ENCODE measurements around the gene TBC1D8. TPM values are rescaled to one million over a fixed set of nuclear protein-coding genes. Genes with fewer than 3 reads are reported as not detected.

Gene TBC1D8
- total and polyA plus RNA-seq, 2 of the 8 experiments (the other 6 are each of a cell fraction or from before 2014, with no cell fraction given): 20.8 to 21.8 TPM

DNA sequence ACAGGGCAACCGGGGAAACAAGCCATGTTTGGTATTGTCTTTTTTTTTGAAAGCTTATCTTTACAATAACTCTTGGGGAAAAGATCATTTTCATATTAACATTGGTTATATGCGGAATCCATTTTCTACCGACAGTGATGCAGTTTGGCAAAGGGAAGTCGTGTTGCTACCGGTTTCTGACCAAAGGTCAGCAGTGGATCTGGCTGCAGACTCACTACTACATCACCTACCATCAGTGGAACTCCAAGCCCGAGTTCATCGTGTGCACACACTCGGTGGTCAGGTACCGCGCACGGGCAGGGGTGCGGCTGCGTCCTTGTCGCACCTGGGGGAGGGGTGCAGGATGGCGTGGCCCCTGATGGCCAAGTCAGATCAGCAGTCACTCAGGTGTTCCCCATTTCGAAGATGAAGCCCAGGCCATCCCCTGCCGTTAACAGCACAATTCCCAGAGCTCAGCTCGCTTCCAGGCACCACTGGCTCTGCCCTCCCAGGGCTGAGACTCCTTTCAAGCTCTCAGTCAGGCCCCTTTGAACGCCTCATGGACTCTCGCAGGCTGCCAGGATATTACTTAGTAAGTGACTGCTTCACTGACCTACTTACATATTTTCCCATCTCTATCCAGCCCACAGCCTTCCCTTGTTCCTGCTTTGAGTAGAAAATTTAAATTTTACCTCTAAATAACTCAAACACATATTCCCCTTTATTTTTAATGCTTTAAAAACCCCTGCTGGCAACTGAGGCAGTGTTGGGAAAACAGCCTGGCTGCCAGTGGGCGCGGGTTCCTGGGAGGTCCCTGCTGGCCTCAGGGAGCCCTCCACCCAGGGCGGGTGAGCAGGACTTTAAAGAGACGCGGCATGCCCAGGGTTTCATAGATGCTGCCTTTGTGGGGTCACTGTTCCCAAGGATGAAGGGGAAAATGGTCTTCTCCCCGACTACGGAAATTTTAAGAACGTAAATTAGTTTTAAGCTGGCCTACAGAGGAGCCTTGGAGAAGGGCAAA, 182.7 kb downstream of the TBC1D8 start (continued):
- TF ChIP-seq, protein P1, sequence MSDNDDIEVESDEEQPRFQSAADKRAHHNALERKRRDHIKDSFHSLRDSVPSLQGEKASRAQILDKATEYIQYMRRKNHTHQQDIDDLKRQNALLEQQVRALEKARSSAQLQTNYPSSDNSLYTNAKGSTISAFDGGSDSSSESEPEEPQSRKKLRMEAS (IDR thresholded peaks at IDR 0.05): no peak
- TF ChIP-seq CTBP2 (IDR thresholded peaks at IDR 0.05; ENCODE audit: borderline replicate concordance, insufficient read depth, insufficient read length, low read length) (no peak), CREB1 (IDR thresholded peaks at IDR 0.05) (no peak), NANOG (IDR thresholded peaks at IDR 0.05; ENCODE audit: insufficient read depth, low read depth, low read length, poor library complexity, severe bottlenecking) (no peak), POU5F1 (IDR thresholded peaks at IDR 0.05; ENCODE audit: low read depth, low read length) (no peak), ZNF274 (IDR thresholded peaks at IDR 0.05; ENCODE audit: borderline replicate concordance, extremely low read depth, low read length) (no peak), MAFK (IDR thresholded peaks at IDR 0.05; ENCODE audit: low read depth, low read length) (no peak), KDM4A (IDR thresholded peaks at IDR 0.05; ENCODE audit: low read depth, low read length, severe bottlenecking) (no peak)
- TF ChIP-seq, protein P2, sequence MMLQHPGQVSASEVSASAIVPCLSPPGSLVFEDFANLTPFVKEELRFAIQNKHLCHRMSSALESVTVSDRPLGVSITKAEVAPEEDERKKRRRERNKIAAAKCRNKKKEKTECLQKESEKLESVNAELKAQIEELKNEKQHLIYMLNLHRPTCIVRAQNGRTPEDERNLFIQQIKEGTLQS (IDR thresholded peaks at IDR 0.05; ENCODE audit: insufficient read depth, low read depth, low read length): no peak
